ENCODE data around the gene HNRNPH1. TPM values are rescaled to one million over a fixed set of nuclear protein-coding genes. Genes with fewer than 3 reads are reported as not detected.
A peak's percentile ranks its signal among the peaks of the same experiment; 100 is the strongest.

HNRNPH1 gene
- total RNA-seq, 1 donor from 2014 or later: 348 TPM

DNA sequence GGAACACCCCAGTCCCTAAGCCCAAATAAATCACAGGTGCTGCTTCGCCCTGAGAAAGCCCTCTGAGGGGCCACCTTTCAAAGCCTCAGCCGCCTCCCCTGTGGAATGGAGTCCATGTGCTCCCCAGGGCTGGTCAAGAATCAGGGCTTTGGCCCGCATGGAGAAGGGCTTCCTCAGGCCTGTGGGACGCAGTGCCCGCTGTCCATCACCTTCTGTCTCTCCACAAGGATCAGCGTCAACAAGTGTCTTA, 16.6 kb downstream of the HNRNPH1 start:
- no peaks in the 10 kb centered on the region for H3K9me3 Mint-ChIP-seq (ENCODE audit: low read depth)
- no peak for DNase-seq (ENCODE audit: low spot score)
- peaks cover 19% of the 10 kb centered on the region for H3K4me1 Mint-ChIP-seq (ENCODE audit: low read depth)
- no peak overlapping the region for H3K4me3 Mint-ChIP-seq (ENCODE audit: unreplicated experiment)
- peaks cover 29% of the 10 kb centered on the region for H3K36me3 Mint-ChIP-seq (ENCODE audit: low read depth)
- H3K27me3 Mint-ChIP-seq (ENCODE audit: low read depth): no peaks in the 10 kb centered on the region
- peak overlapping the region; percentile 66 for H3K27ac Mint-ChIP-seq (ENCODE audit: unreplicated experiment)
- TF ChIP-seq, protein P1, sequence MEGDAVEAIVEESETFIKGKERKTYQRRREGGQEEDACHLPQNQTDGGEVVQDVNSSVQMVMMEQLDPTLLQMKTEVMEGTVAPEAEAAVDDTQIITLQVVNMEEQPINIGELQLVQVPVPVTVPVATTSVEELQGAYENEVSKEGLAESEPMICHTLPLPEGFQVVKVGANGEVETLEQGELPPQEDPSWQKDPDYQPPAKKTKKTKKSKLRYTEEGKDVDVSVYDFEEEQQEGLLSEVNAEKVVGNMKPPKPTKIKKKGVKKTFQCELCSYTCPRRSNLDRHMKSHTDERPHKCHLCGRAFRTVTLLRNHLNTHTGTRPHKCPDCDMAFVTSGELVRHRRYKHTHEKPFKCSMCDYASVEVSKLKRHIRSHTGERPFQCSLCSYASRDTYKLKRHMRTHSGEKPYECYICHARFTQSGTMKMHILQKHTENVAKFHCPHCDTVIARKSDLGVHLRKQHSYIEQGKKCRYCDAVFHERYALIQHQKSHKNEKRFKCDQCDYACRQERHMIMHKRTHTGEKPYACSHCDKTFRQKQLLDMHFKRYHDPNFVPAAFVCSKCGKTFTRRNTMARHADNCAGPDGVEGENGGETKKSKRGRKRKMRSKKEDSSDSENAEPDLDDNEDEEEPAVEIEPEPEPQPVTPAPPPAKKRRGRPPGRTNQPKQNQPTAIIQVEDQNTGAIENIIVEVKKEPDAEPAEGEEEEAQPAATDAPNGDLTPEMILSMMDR (IDR thresholded peaks at IDR 0.05): no peak

DNA sequence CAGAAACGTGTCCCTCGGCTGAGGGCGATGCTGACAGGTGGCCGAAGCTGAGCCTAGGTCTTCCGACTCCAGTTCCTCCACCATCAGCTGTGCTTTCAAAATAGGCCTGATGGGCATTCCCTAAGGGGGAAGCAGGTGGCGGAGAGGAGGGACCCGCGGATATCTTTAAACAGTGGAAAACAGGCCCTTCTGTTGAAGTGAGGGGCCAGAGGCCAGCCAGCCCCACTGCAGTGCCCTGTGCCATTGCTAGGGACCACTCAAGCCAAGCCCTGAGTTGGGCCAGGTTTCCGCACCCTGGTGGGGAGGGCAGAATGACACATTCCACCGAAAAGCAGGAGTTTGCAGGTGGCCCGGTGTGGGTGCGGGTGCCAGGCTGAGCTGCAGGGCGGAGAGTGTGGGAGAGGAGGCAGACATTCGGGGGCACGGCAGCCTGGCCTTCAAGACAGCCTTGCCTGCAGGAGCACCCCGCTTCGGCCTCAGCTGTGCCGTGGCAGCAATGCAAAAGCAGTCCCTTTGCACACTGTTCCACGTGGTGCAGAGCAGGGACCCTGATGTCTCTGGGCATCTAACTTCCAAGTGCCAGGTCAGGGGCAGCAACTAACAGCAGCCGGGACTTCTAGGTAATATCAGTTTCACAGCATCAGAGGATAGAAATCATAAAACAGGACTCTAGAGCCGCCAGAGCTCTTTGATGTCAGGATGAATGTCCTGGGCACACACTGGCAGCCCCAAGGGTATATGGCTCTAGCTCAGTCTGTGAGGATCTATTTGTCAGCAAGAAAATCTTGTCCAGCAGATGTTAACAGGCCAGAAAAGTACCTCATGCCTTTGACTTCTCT, 17.2 kb downstream of the HNRNPH1 start:
- H3K9me3 Mint-ChIP-seq (ENCODE audit: low read depth): no peaks in the 10 kb centered on the region
- peaks cover 27% of the 10 kb centered on the region for H3K36me3 Mint-ChIP-seq (ENCODE audit: low read depth)
- TF ChIP-seq, protein P1 (IDR thresholded peaks at IDR 0.05): no peak
- no peaks in the 10 kb centered on the region for H3K27me3 Mint-ChIP-seq (ENCODE audit: low read depth)
- no peak for DNase-seq (ENCODE audit: low spot score)
- no peak overlapping the region for H3K27ac Mint-ChIP-seq (ENCODE audit: unreplicated experiment)
- no peak overlapping the region for H3K4me3 Mint-ChIP-seq (ENCODE audit: unreplicated experiment)
- H3K4me1 Mint-ChIP-seq (ENCODE audit: low read depth): peaks cover 15% of the 10 kb centered on the region

DNA sequence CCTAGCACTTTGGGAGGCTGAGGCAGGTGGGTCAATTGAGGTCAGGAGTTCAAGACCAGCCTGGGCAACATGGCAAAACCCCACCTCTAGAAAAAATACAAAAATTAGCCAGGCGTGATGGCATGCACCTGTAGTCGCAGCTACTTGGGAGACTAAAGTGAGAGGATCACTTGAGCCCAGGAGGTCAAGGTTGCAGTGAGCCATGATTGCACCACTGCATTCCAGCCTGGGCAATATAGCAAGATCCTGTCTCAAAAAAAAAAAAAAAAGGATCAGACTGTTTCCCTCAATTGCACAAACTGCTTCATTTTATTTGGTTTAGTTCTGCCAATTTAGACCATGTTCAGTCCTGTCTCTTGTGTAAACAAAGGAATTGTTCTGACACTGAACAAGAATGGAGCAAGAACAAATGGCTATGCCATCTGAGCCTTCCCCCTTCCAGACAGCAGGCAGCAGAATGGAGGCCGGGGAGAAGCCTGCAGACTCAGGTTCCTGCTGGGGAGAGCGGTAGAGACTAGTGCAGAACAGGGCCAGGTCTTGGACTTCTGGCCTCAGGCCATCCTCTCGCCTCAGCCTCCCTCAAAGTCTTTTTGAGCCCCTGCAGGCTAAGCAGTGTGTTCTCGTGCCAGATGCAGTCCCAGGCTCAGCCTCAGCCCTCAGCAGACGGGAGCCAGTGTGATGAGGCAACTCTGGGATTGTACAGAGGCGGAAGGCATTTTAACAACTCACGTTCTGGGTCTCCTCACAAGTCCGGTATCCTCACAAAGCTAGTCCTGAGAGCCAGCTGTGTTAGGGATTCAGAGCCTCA, 18.2 kb downstream of the HNRNPH1 start:
- H3K4me1 Mint-ChIP-seq (ENCODE audit: low read depth): peaks cover 9% of the 10 kb centered on the region
- H3K27me3 Mint-ChIP-seq (ENCODE audit: low read depth): no peaks in the 10 kb centered on the region
- H3K27ac Mint-ChIP-seq (ENCODE audit: unreplicated experiment): peak overlapping the region; percentile 68
- peaks cover 21% of the 10 kb centered on the region for H3K36me3 Mint-ChIP-seq (ENCODE audit: low read depth)
- H3K4me3 Mint-ChIP-seq (ENCODE audit: unreplicated experiment): no peak overlapping the region
- DNase-seq (ENCODE audit: low spot score): no peak
- TF ChIP-seq, protein P1 (IDR thresholded peaks at IDR 0.05): no peak
- no peaks in the 10 kb centered on the region for H3K9me3 Mint-ChIP-seq (ENCODE audit: low read depth)

DNA sequence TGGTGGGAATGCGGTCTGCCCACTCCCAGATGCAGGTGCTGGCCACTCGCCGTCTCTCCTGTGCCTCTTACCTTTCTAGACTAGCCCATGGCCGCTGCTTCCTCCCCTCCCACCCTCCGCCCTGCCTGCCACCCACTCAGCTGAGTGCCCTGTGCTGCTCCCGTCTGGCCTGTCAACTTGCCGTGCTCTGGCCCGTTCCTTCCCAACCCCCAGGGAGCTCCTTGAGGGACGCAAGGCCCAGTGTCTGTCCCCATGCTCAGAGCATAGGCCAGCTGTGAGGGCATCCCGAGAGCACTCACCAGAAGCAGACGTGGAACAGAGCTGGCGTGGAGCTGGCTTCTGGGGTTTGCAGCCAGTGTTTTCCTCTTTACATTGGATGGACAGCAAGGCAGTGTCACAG, 20.2 kb downstream of the HNRNPH1 start:
- Mint-ChIP-seq H3K4me3 (ENCODE audit: unreplicated experiment) (no peak overlapping the region), H3K27ac (ENCODE audit: unreplicated experiment) (no peak overlapping the region), H3K27me3 (ENCODE audit: low read depth) (no peaks in the 10 kb centered on the region), H3K36me3 (ENCODE audit: low read depth) (peaks cover 20% of the 10 kb centered on the region), H3K4me1 (ENCODE audit: low read depth) (no peaks in the 10 kb centered on the region), H3K9me3 (ENCODE audit: low read depth) (no peaks in the 10 kb centered on the region)
- no peak for DNase-seq (ENCODE audit: low spot score)
- TF ChIP-seq, protein P1 (IDR thresholded peaks at IDR 0.05): no peak

DNA sequence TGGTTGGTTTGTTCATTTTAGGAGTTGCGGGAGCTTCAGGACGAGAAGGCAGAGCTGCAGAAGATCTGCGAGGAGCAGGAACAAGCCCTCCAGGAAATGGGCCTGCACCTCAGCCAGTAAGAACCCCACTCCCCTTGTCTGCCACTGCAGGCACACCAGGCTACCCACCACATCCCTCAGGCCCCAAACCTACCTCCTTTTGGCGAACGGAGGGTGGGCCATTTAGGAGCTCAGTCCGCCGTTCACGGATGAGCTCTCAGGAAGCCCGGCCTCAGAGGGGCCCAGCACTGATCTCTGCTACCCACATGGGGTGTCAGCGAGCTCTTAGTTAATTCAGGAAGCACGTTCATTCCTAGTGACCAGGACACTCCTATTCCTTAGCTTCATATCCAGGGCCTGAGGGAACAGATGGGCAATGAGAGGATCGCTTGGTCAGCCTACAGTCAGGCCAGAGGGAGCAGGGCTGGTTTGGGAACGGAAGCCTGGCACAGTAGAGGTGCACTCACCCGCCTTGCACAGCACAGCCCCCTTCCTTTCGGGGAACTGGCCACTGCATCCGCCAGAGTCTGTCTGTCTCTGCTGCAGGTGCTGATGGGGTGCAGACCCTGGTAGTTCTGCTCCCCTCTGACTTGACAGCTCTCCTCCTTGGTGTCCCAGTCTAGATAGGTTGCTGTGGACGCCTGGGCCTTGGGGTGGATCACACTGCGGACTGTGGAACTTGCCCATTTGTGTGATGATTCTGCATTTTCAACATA, 21.4 kb downstream of the HNRNPH1 start:
- Mint-ChIP-seq H3K4me1 (ENCODE audit: low read depth) (no peaks in the 10 kb centered on the region), H3K27ac (ENCODE audit: unreplicated experiment) (no peak overlapping the region), H3K9me3 (ENCODE audit: low read depth) (no peaks in the 10 kb centered on the region), H3K4me3 (ENCODE audit: unreplicated experiment) (no peak overlapping the region), H3K27me3 (ENCODE audit: low read depth) (no peaks in the 10 kb centered on the region), H3K36me3 (ENCODE audit: low read depth) (peaks cover 20% of the 10 kb centered on the region)
- no peak for DNase-seq (ENCODE audit: low spot score)
- TF ChIP-seq, protein P1 (IDR thresholded peaks at IDR 0.05): no peak
